Endodermal cell (in vitro differentiated cells): ENCODE measurements around the gene BBX. TPM values are rescaled to one million over a fixed set of nuclear protein-coding genes. Genes with fewer than 3 reads are reported as not detected.

Experiments used
- DNase-seq: peaks from one replicate; pipeline ENCODE4 v3.0.0-alpha.2; 2017
- H3K27ac ChIP-seq: 2 replicates; pipeline ENCODE4 v1.5.1; 2013; ENCODE audit warnings: mild to moderate bottlenecking, low read depth, low read length, moderate library complexity
- H3K27me3 ChIP-seq: 2 replicates; pipeline ENCODE4 v1.6.1; 2013; ENCODE audit warnings: mild to moderate bottlenecking, low read length, moderate library complexity; ENCODE audit not compliant: insufficient read depth, control insufficient read depth, poor library complexity, severe bottlenecking
- H3K36me3 ChIP-seq: 2 replicates; pipeline ENCODE4 v1.7.0; 2013; ENCODE audit warnings: mild to moderate bottlenecking, low read length, moderate library complexity; ENCODE audit not compliant: control insufficient read depth, insufficient read depth
- H3K4me1 ChIP-seq: one replicate; pipeline ENCODE4 v1.7.0; 2013; ENCODE audit warnings: low read length; ENCODE audit not compliant: control insufficient read depth, insufficient read depth
- H3K4me3 ChIP-seq: 2 replicates; pipeline ENCODE4 v1.5.1; 2013; ENCODE audit warnings: mild to moderate bottlenecking, low read length, moderate library complexity
- H3K9ac ChIP-seq: 2 replicates; pipeline ENCODE4 v1.6.1; 2013; ENCODE audit warnings: mild to moderate bottlenecking, low read length, moderate library complexity; ENCODE audit not compliant: poor library complexity, severe bottlenecking; ENCODE audit errors: extremely low read depth
- H3K9me3 ChIP-seq: 2 replicates; pipeline ENCODE4 v1.6.1; 2013; ENCODE audit warnings: mild to moderate bottlenecking, low read length, moderate library complexity; ENCODE audit not compliant: control insufficient read depth
- H3K27ac Mint-ChIP-seq: 2 replicates; pipeline ENCODE4 v1.8.0; 2020; ENCODE audit warnings: mixed read lengths
- H3K27me3 Mint-ChIP-seq: 2 replicates; pipeline ENCODE4 v1.8.0; 2021; ENCODE audit warnings: mild to moderate bottlenecking, mixed read lengths; ENCODE audit not compliant: insufficient read depth
- H3K36me3 Mint-ChIP-seq: 2 replicates; pipeline ENCODE4 v1.8.0; 2020; ENCODE audit warnings: low read depth, mixed read lengths
- H3K4me1 Mint-ChIP-seq: 2 replicates; pipeline ENCODE4 v1.8.0; 2020; ENCODE audit warnings: mixed read lengths
- H3K4me3 Mint-ChIP-seq: 2 replicates; pipeline ENCODE4 v1.8.0; 2020; ENCODE audit warnings: mild to moderate bottlenecking, moderate library complexity, mixed read lengths
- H3K9me3 Mint-ChIP-seq: 2 replicates; pipeline ENCODE4 v1.8.0; 2020; ENCODE audit warnings: mild to moderate bottlenecking, mixed read lengths
- CTCF ChIP-seq: fragments of 200-600 bp; sonication (generic); conservative IDR thresholded peaks from 2 replicates; pipeline ENCODE4 v1.5.0; 2021; ENCODE audit warnings: antibody characterized with exemption, mild to moderate bottlenecking
- WGBS, 2 experiments: methylation state at CpG; one replicate each; pipeline versions ENCODE4 v1.1.5 to v1.1.7; 2013; ENCODE audit warnings: missing lambda C conversion rate in 2 of 2, mixed read lengths in 1 of 2; ENCODE audit not compliant: insufficient coverage in 1 of 2, insufficient read length in 1 of 2; 5-methylcytosine and 5-hydroxymethylcytosine counted together
- total RNA-seq, 2 donors: library from RNA; stranded (reverse); fragmentation: NEBNext Ultra II Directional in 1 of 2; extraction: Animal tissue kit (Norgen Biotek cat#: 25700) in 1 of 2; gene quantifications; 2 replicates in 1 of 2; 3 replicates in 1 of 2; pipeline ENCODE4 v1.2.1, GENCODE V29; 2021

Gene BBX
- total RNA-seq, 2 donors from 2014 or later = 34.2 to 41.2 TPM

- peaks cover 14% of the 10 kb centered on the region for H3K9me3 Mint-ChIP-seq
- Histone ChIP-seq H3K27me3 (no peaks in the 10 kb centered on the region), H3K36me3 (peaks cover 18% of the 10 kb centered on the region), H3K4me1 (peaks cover 5% of the 10 kb centered on the region), H3K27ac (peak overlapping the region; percentile 88), H3K9me3 (peaks cover 24% of the 10 kb centered on the region), H3K9ac (no peak overlapping the region), H3K4me3 (peak overlapping the region; percentile 55)
- peaks cover 27% of the 10 kb centered on the region for H3K4me1 Mint-ChIP-seq
- WGBS, 2 experiments = 67 to 77% methylated on average over 2 to 3 of the region's 3 CpGs
- peak overlapping the region; percentile 85 for H3K27ac Mint-ChIP-seq
- no peak for TF ChIP-seq CTCF
- no peak for DNase-seq
- no peaks in the 10 kb centered on the region for H3K27me3 Mint-ChIP-seq
- peaks cover 16% of the 10 kb centered on the region for H3K36me3 Mint-ChIP-seq
- peak overlapping the region; percentile 46 for H3K4me3 Mint-ChIP-seq
These were observed 77.0 kb downstream of the BBX start for GRCh38 chr3:107599772-107600145.

GRCh38 chr3:107600780-107601179 lies 78.0 kb downstream of the BBX start:
- H3K9me3 Mint-ChIP-seq = peaks cover 14% of the 10 kb centered on the region
- no peak for TF ChIP-seq CTCF
- H3K4me3 Mint-ChIP-seq = no peak overlapping the region
- peaks cover 18% of the 10 kb centered on the region for H3K36me3 ChIP-seq
- H3K27ac ChIP-seq = no peak overlapping the region
- H3K9me3 ChIP-seq = peaks cover 24% of the 10 kb centered on the region
- no peak overlapping the region for H3K27ac Mint-ChIP-seq
- no peaks in the 10 kb centered on the region for H3K27me3 ChIP-seq
- no peak for DNase-seq
- H3K9ac ChIP-seq = no peak overlapping the region
- peaks cover 5% of the 10 kb centered on the region for H3K4me1 ChIP-seq
- H3K4me1 Mint-ChIP-seq = peaks cover 27% of the 10 kb centered on the region
- H3K4me3 ChIP-seq = no peak overlapping the region
- WGBS, 2 experiments = no CpG with 5 or more reads among the region's 1 CpG
- peaks cover 16% of the 10 kb centered on the region for H3K36me3 Mint-ChIP-seq
- H3K27me3 Mint-ChIP-seq = no peaks in the 10 kb centered on the region

GRCh38 chr3:107604057-107604822 lies 81.5 kb downstream of the BBX start:
- Mint-ChIP-seq H3K27me3 (no peaks in the 10 kb centered on the region), H3K4me3 (no peak overlapping the region), H3K9me3 (peaks cover 17% of the 10 kb centered on the region), H3K4me1 (peaks cover 6% of the 10 kb centered on the region), H3K27ac (no peak overlapping the region), H3K36me3 (peaks cover 21% of the 10 kb centered on the region)
- DNase-seq = no peak
- H3K9me3 ChIP-seq = peaks cover 30% of the 10 kb centered on the region
- TF ChIP-seq CTCF = no peak
- H3K36me3 ChIP-seq = peaks cover 18% of the 10 kb centered on the region
- H3K27me3 ChIP-seq = no peaks in the 10 kb centered on the region
- 89 to 94% methylated on average over 3 to 7 of the region's 7 CpGs for WGBS, 2 experiments
- no peaks in the 10 kb centered on the region for H3K4me1 ChIP-seq
- H3K27ac ChIP-seq = no peak overlapping the region
- no peak overlapping the region for H3K4me3 ChIP-seq
- H3K9ac ChIP-seq = no peak overlapping the region
